GM12878 (cell line): ENCODE measurements around the gene HIVEP2. TPM values are rescaled to one million over a fixed set of nuclear protein-coding genes. Genes with fewer than 3 reads are reported as not detected.

Experiments used
- ATF3 ChIP-seq: IDR thresholded peaks from 2 replicates; pipeline ENCODE4 v1.6.1; 2011; ENCODE audit warnings: low read depth, mild to moderate bottlenecking, low read length, moderate library complexity, borderline replicate concordance; ENCODE audit errors: extremely low read depth
- CBX5 ChIP-seq: sonication (generic); IDR thresholded peaks from 2 replicates; pipeline ENCODE4 v1.6.1; 2016; ENCODE audit warnings: low read depth, moderate library complexity, mild to moderate bottlenecking, inconsistent platforms
- FOXK2 ChIP-seq: fragments of 450-650 bp; IDR thresholded peaks from 2 replicates; pipeline ENCODE4 v1.6.1; 2017; ENCODE audit warnings: mild to moderate bottlenecking, moderate library complexity
- HDAC6 ChIP-seq: fragments of 200-600 bp; sonication (generic); IDR thresholded peaks from one replicate; pipeline ENCODE4 v1.8.0; 2017; ENCODE audit warnings: antibody characterized with exemption; ENCODE audit not compliant: unreplicated experiment
- IKZF1 ChIP-seq: fragments of 450-650 bp; conservative IDR thresholded peaks from 2 replicates; pipeline ENCODE4 v1.6.1; 2017; ENCODE audit warnings: antibody characterized with exemption, mild to moderate bottlenecking
- IKZF2 ChIP-seq, 2 experiments: fragments of 450-650 bp; IDR thresholded peaks; 2 replicates each; pipeline ENCODE4 v1.6.1; 2017; ENCODE audit warnings: mild to moderate bottlenecking in 2 of 2, moderate library complexity in 2 of 2
- JUND ChIP-seq: IDR thresholded peaks from 2 replicates; pipeline ENCODE4 v1.6.1; 2012; ENCODE audit warnings: low read depth, mild to moderate bottlenecking, low read length, improper control_type of control experiment, moderate library complexity
- MEF2A ChIP-seq: IDR thresholded peaks from 2 replicates; pipeline ENCODE4 v1.6.1; 2011; ENCODE audit warnings: low read depth, mild to moderate bottlenecking, low read length, moderate library complexity; ENCODE audit not compliant: insufficient read depth
- NFYB ChIP-seq: IDR thresholded peaks from 2 replicates; pipeline ENCODE4 v1.6.1; 2011; ENCODE audit warnings: low read depth, mild to moderate bottlenecking, low read length, improper control_type of control experiment, moderate library complexity; ENCODE audit not compliant: insufficient read depth
- PBX3 ChIP-seq: IDR thresholded peaks from 2 replicates; pipeline ENCODE4 v1.6.1; 2011; ENCODE audit warnings: mild to moderate bottlenecking, low read depth, low read length, moderate library complexity; ENCODE audit not compliant: insufficient replicate concordance
- POLR2AphosphoS5 ChIP-seq: IDR thresholded peaks from 2 replicates; pipeline ENCODE4 v1.6.1; 2011; ENCODE audit warnings: mild to moderate bottlenecking, low read length, inconsistent platforms
- SIN3A ChIP-seq: IDR thresholded peaks from 2 replicates; pipeline ENCODE4 v1.6.1; 2012; ENCODE audit warnings: low read depth, low read length, improper control_type of control experiment
- SREBF2 ChIP-seq: IDR thresholded peaks from 2 replicates; pipeline ENCODE4 v1.6.1; 2012; ENCODE audit warnings: mild to moderate bottlenecking, low read length
- STAT1 ChIP-seq: fragments of 450-650 bp; conservative IDR thresholded peaks from 2 replicates; pipeline ENCODE4 v1.6.1; 2014; ENCODE audit warnings: antibody characterized with exemption, mild to moderate bottlenecking
- SUZ12 ChIP-seq: fragments of 200-600 bp; sonication (generic); IDR thresholded peaks from one replicate; pipeline ENCODE4 v1.6.1; 2018; ENCODE audit warnings: antibody characterized with exemption, mild to moderate bottlenecking; ENCODE audit not compliant: unreplicated experiment
- TCF12 ChIP-seq: IDR thresholded peaks from 2 replicates; pipeline ENCODE4 v1.6.1; 2011; ENCODE audit warnings: low read depth, mild to moderate bottlenecking, low read length
- TCF3 ChIP-seq: IDR thresholded peaks from 2 replicates; pipeline ENCODE4 v1.6.1; 2012; ENCODE audit warnings: low read depth, mild to moderate bottlenecking, low read length, borderline replicate concordance; ENCODE audit not compliant: insufficient read depth
- ZBTB4 ChIP-seq: fragments of 450-650 bp; formaldehyde crosslinking; IDR thresholded peaks from 2 replicates; pipeline ENCODE4 v1.4.0; 2022; ENCODE audit warnings: mild to moderate bottlenecking, moderate library complexity
- ZNF687 ChIP-seq: fragments of 450-650 bp; IDR thresholded peaks from 2 replicates; pipeline ENCODE4 v1.6.1; 2017; ENCODE audit warnings: mild to moderate bottlenecking, moderate library complexity
- polyA plus RNA-seq, 11 experiments: library from polyadenylated mRNA; depleted of rRNA in 4 of 11; unstranded in 6 of 11; stranded (reverse) in 5 of 11; fragments of >200 nt; fragmentation: Nextera tagmentation in 4 of 11; fragmentation: Illumina TruSeq in 1 of 11; extraction: Ambion mirVana in 4 of 11; extraction: Trizol in 1 of 11; gene quantifications; 1 replicate in 1 of 11; 2 replicates in 10 of 11; pipeline versions ENCODE4 v1.2.1 to v1.2.3, GENCODE V29; 2011 to 2016; ENCODE audit warnings: inconsistent platforms in 2 of 11, missing spikeins in 2 of 11, low read depth in 1 of 11
- total RNA-seq, 4 experiments: library from RNA; depleted of rRNA in 3 of 4; stranded (reverse); fragments of >200 nt in 3 of 4; fragmentation: Illumina TruSeq in 1 of 4; extraction: Trizol in 1 of 4; gene quantifications; 2 replicates each; pipeline versions ENCODE4 v1.2.1 to v1.2.3, GENCODE V29; 2013 to 2021

The HIVEP2 gene
- total and polyA plus RNA-seq, 10 of the 15 experiments (the other 5 are each of a cell fraction or from before 2014, with no cell fraction given): 1.2 to 15.7 (median 10.2) TPM

- TF ChIP-seq ZBTB4 (CRISPR knock-in tag) (no peak), TCF12 (no peak), FOXK2 (no peak), SIN3A (no peak), IKZF1 (no peak; the same call in 1 of the 2 replicates), SREBF2 (no peak), IKZF2 (IDR thresholded peaks at IDR 0.05) (peak; percentile 6 to 28; a peak in 1 of 4 replicates), STAT1 (no peak), TCF3 (no peak), HDAC6 (no peak), SUZ12 (no peak), PBX3 (no peak), CBX5 (no peak), POLR2AphosphoS5 (peak; percentile 22), ATF3 (no peak), JUND (no peak), MEF2A (no peak), ZNF687 (no peak), NFYB (no peak)
These were observed 637 bp upstream of the HIVEP2 start (continued) for GRCh38 chr6:142945446-142946180.
